ENCODE results near the gene C3AR1. TPM values are rescaled to one million over a fixed set of nuclear protein-coding genes. Genes with fewer than 3 reads are reported as not detected.

C3AR1 gene
- total and polyA plus RNA-seq, 2 of the 13 experiments (the other 11 are each of a cell fraction or from before 2014, with no cell fraction given), result not detected

GRCh38 chr12:8026291-8026900 lies 39.8 kb downstream of the C3AR1 start (continued):
- TF ChIP-seq, protein P1, sequence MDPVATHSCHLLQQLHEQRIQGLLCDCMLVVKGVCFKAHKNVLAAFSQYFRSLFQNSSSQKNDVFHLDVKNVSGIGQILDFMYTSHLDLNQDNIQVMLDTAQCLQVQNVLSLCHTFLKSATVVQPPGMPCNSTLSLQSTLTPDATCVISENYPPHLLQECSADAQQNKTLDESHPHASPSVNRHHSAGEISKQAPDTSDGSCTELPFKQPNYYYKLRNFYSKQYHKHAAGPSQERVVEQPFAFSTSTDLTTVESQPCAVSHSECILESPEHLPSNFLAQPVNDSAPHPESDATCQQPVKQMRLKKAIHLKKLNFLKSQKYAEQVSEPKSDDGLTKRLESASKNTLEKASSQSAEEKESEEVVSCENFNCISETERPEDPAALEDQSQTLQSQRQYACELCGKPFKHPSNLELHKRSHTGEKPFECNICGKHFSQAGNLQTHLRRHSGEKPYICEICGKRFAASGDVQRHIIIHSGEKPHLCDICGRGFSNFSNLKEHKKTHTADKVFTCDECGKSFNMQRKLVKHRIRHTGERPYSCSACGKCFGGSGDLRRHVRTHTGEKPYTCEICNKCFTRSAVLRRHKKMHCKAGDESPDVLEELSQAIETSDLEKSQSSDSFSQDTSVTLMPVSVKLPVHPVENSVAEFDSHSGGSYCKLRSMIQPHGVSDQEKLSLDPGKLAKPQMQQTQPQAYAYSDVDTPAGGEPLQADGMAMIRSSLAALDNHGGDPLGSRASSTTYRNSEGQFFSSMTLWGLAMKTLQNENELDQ (CRISPR knock-in tag; IDR thresholded peaks at IDR 0.05; ENCODE audit: borderline replicate concordance), result no peak
- TF ChIP-seq CBX1 (IDR thresholded peaks at IDR 0.05; ENCODE audit: low read depth) (peak; percentile 46), ZNF329 (CRISPR knock-in tag; IDR thresholded peaks at IDR 0.05; ENCODE audit: low read depth) (no peak), GZF1 (CRISPR knock-in tag; IDR thresholded peaks at IDR 0.05) (no peak; the same call in 1 of the 2 replicates), ERF (CRISPR knock-in tag; IDR thresholded peaks at IDR 0.05) (peak; percentile 81; the same call in 1 of the 2 replicates), ZC3H4 (CRISPR knock-in tag; IDR thresholded peaks at IDR 0.05; ENCODE audit: borderline replicate concordance) (no peak), SATB2 (CRISPR knock-in tag; IDR thresholded peaks at IDR 0.05) (no peak), MAFF (IDR thresholded peaks at IDR 0.05; ENCODE audit: low read depth, low read length) (no peak), ZNF17 (CRISPR knock-in tag; IDR thresholded peaks at IDR 0.05) (no peak), SIX1 (CRISPR knock-in tag; IDR thresholded peaks at IDR 0.05; ENCODE audit: borderline replicate concordance) (no peak), CHD2 (IDR thresholded peaks at IDR 0.05; ENCODE audit: low read depth, low read length) (no peak), REXO4 (CRISPR knock-in tag; IDR thresholded peaks at IDR 0.05; ENCODE audit: borderline replicate concordance) (no peak), DMTF1 (CRISPR knock-in tag; IDR thresholded peaks at IDR 0.05) (no peak), SETDB1 (CRISPR knock-in tag; IDR thresholded peaks at IDR 0.05; ENCODE audit: borderline replicate concordance) (no peak), ZNF543 (CRISPR knock-in tag; IDR thresholded peaks at IDR 0.05) (no peak; the same call in 1 of the 2 replicates), ZFP91 (CRISPR knock-in tag; IDR thresholded peaks at IDR 0.05; ENCODE audit: borderline replicate concordance) (no peak), ZZZ3 (CRISPR knock-in tag; IDR thresholded peaks at IDR 0.05; ENCODE audit: borderline replicate concordance) (no peak), ZNF576 (CRISPR knock-in tag; IDR thresholded peaks at IDR 0.05) (no peak), MLLT10 (CRISPR knock-in tag; IDR thresholded peaks at IDR 0.05) (no peak), PLRG1 (conservative IDR thresholded peaks at IDR 0.05) (no peak), RXRA (CRISPR knock-in tag; IDR thresholded peaks at IDR 0.05) (no peak; the same call in 1 of the 2 replicates), RARG (CRISPR knock-in tag; IDR thresholded peaks at IDR 0.05; ENCODE audit: low read depth) (no peak)
- TF ChIP-seq, protein P2, sequence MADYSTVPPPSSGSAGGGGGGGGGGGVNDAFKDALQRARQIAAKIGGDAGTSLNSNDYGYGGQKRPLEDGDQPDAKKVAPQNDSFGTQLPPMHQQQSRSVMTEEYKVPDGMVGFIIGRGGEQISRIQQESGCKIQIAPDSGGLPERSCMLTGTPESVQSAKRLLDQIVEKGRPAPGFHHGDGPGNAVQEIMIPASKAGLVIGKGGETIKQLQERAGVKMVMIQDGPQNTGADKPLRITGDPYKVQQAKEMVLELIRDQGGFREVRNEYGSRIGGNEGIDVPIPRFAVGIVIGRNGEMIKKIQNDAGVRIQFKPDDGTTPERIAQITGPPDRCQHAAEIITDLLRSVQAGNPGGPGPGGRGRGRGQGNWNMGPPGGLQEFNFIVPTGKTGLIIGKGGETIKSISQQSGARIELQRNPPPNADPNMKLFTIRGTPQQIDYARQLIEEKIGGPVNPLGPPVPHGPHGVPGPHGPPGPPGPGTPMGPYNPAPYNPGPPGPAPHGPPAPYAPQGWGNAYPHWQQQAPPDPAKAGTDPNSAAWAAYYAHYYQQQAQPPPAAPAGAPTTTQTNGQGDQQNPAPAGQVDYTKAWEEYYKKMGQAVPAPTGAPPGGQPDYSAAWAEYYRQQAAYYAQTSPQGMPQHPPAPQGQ (CRISPR knock-in tag; IDR thresholded peaks at IDR 0.05; ENCODE audit: borderline replicate concordance), result no peak

All from HepG2 (cell line).